Loucy (cell line): ENCODE measurements around the gene RAPGEF2.
"Not testable (repeated sequence)": the region's sequence is repeated elsewhere in the genome, so short reads cannot be mapped to it uniquely, and the experiment has no call there.

Experiments used
- H2AFZ ChIP-seq: fragments of 200-600 bp; sonication (generic); 2 replicates; pipeline ENCODE4 v1.6.0; 2016; ENCODE audit warnings: antibody characterized with exemption, mild to moderate bottlenecking, low read length, moderate library complexity
- H3F3A ChIP-seq: fragments of 200-600 bp; 2 replicates; pipeline ENCODE4 v1.6.0; 2016; ENCODE audit warnings: antibody characterized with exemption, low read depth, mild to moderate bottlenecking
- H3K27me3 ChIP-seq: fragments of 200-600 bp; sonication (generic); 2 replicates; pipeline ENCODE4 v1.6.1; 2014; ENCODE audit warnings: low read length, mild to moderate bottlenecking; ENCODE audit not compliant: insufficient read depth, poor library complexity, severe bottlenecking
- H3K36me3 ChIP-seq: fragments of 200-600 bp; sonication (generic); 2 replicates; pipeline ENCODE4 v1.6.1; 2016; ENCODE audit warnings: low read length; ENCODE audit not compliant: insufficient read depth
- H3K4me1 ChIP-seq: fragments of 200-600 bp; sonication (generic); 2 replicates; pipeline ENCODE4 v1.5.1; 2014; ENCODE audit warnings: low read length, mild to moderate bottlenecking; ENCODE audit not compliant: insufficient read depth, poor library complexity, severe bottlenecking
- H3K4me2 ChIP-seq: fragments of 200-600 bp; sonication (generic); 2 replicates; pipeline ENCODE4 v1.6.0; 2014; ENCODE audit warnings: antibody characterized with exemption, low read length, low read depth, mild to moderate bottlenecking; ENCODE audit not compliant: poor library complexity, severe bottlenecking
- H3K4me3 ChIP-seq: fragments of 200-600 bp; sonication (generic); 2 replicates; pipeline ENCODE4 v1.5.1; 2014; ENCODE audit warnings: low read length, mild to moderate bottlenecking, mixed read lengths; ENCODE audit not compliant: poor library complexity, severe bottlenecking
- H3K79me2 ChIP-seq: fragments of 200-600 bp; sonication (generic); 2 replicates; pipeline ENCODE4 v1.6.1; 2014; ENCODE audit warnings: low read length; ENCODE audit not compliant: insufficient read depth
- H3K9ac ChIP-seq: fragments of 200-600 bp; sonication (generic); 2 replicates; pipeline ENCODE4 v1.6.0; 2014; ENCODE audit warnings: mild to moderate bottlenecking, low read depth, low read length, moderate library complexity; ENCODE audit not compliant: poor library complexity, severe bottlenecking
- H3K9me2 ChIP-seq: fragments of 200-600 bp; sonication (generic); replicated peaks from 2 replicates; pipeline ENCODE4 v1.6.1; 2016; ENCODE audit warnings: low read depth, low read length, mixed read lengths
- H3K9me3 ChIP-seq: fragments of 200-600 bp; sonication (generic); 2 replicates; pipeline ENCODE4 v1.6.1; 2014; ENCODE audit warnings: mild to moderate bottlenecking, antibody characterized with exemption, low read length, low read depth; ENCODE audit not compliant: insufficient read depth
- H4K20me1 ChIP-seq: fragments of 200-600 bp; sonication (generic); 2 replicates; pipeline ENCODE4 v1.6.0; 2014; ENCODE audit warnings: antibody characterized with exemption, low read length, mild to moderate bottlenecking; ENCODE audit not compliant: insufficient read depth, poor library complexity, severe bottlenecking
- EZH2phosphoT487 ChIP-seq: fragments of 200-600 bp; IDR thresholded peaks from 2 replicates; pipeline ENCODE4 v1.6.1; 2018; ENCODE audit warnings: antibody characterized with exemption, mild to moderate bottlenecking, moderate library complexity, borderline replicate concordance
- TF ChIP-seq, protein P1 (sequence below): fragments of 200-600 bp; sonication (generic); conservative IDR thresholded peaks from 2 replicates; pipeline ENCODE4 v1.5.1; 2014; ENCODE audit warnings: mild to moderate bottlenecking, antibody characterized with exemption, low read length

The RAPGEF2 gene

DNA sequence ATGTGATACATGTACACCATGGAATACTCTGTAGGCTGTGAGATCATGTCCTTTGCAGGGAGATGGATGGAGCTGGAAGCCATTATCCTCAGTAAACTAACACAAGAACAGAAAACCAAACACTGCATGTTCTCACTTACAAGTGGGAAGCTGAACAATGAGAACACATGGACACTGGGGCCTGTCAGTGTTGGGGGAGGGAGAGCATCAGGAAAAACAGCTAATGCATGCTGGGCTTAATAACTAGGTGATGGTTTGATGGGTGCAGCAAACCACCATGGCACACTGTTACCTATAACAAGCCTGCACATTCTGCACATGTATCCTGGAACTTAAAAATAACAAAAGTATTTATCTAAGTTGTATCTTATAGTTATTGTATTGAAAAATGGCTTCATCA is 13.8 kb downstream of the RAPGEF2 start:
- Histone ChIP-seq H4K20me1 (peaks cover 13% of the 10 kb centered on the region), H3K4me1 (peaks cover 17% of the 10 kb centered on the region), H3K79me2 (peaks cover 94% of the 10 kb centered on the region)
- not testable (repeated sequence) for H3K9me3 ChIP-seq, H2AFZ ChIP-seq, H3K36me3 ChIP-seq, H3K4me2 ChIP-seq, H3K4me3 ChIP-seq, H3K27me3 ChIP-seq, H3K9ac ChIP-seq, H3K9me2 ChIP-seq, H3F3A ChIP-seq

DNA sequence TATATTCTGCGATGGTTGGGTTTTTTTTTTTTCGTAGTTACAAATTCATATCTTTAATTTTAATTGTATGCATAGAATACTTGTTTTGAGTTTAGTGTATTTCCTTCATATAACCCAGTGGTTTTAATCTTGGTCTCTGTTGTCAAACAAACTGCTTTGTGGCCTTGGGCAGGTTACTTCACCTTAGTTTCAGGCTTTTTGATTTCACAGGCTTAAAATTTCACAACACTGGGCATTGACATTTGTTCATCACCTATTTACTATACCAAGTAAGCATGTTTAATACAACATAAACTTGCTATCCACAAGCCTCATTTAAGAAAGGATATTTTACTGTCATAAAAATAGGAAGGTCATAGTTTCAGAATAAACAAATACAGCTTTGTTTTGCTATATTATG is 14.7 kb downstream of the RAPGEF2 start:
- Histone ChIP-seq H2AFZ (no peak overlapping the region), H3F3A (no peaks in the 10 kb centered on the region), H3K79me2 (peaks cover 91% of the 10 kb centered on the region), H3K27me3 (no peaks in the 10 kb centered on the region), H3K36me3 (peaks cover 6% of the 10 kb centered on the region; the same call in 1 of the 2 replicates), H3K4me3 (no peak overlapping the region), H3K9me3 (no peaks in the 10 kb centered on the region), H3K4me1 (peaks cover 11% of the 10 kb centered on the region), H3K9me2 (no peaks in the 10 kb centered on the region), H3K9ac (no peak overlapping the region), H3K4me2 (peak overlapping the region; percentile 20), H4K20me1 (peaks cover 4% of the 10 kb centered on the region)
- TF ChIP-seq, protein P1, sequence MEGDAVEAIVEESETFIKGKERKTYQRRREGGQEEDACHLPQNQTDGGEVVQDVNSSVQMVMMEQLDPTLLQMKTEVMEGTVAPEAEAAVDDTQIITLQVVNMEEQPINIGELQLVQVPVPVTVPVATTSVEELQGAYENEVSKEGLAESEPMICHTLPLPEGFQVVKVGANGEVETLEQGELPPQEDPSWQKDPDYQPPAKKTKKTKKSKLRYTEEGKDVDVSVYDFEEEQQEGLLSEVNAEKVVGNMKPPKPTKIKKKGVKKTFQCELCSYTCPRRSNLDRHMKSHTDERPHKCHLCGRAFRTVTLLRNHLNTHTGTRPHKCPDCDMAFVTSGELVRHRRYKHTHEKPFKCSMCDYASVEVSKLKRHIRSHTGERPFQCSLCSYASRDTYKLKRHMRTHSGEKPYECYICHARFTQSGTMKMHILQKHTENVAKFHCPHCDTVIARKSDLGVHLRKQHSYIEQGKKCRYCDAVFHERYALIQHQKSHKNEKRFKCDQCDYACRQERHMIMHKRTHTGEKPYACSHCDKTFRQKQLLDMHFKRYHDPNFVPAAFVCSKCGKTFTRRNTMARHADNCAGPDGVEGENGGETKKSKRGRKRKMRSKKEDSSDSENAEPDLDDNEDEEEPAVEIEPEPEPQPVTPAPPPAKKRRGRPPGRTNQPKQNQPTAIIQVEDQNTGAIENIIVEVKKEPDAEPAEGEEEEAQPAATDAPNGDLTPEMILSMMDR, result no peak
- no peak for TF ChIP-seq EZH2phosphoT487

DNA sequence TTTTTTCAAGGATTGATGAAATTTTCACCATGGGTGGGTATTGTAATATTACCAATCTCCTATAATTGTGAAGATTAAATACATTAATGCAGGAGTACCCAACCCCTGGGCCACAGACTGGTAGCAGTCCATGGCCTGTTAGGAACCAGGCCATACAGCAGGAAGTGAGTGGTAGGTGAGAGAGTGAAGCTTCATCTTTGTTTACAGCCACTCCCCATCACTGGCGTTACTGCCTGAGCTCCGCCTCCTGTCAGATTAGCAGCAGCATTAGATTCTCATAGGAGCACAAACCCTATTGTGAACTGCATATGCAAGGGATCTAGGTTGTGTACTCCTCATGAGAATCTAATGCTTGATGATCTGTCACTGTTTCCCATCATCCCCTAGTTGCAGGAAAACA is 15.1 kb downstream of the RAPGEF2 start:
- Histone ChIP-seq H4K20me1 (peaks cover under 1% of the 10 kb centered on the region), H3K79me2 (peaks cover 91% of the 10 kb centered on the region), H3K9ac (no peak overlapping the region), H3K27me3 (no peaks in the 10 kb centered on the region), H2AFZ (no peak overlapping the region), H3K4me3 (no peak overlapping the region), H3K9me2 (no peaks in the 10 kb centered on the region), H3K4me2 (peak overlapping the region; percentile 20), H3K9me3 (no peaks in the 10 kb centered on the region), H3F3A (no peaks in the 10 kb centered on the region), H3K4me1 (peaks cover 11% of the 10 kb centered on the region), H3K36me3 (peaks cover 6% of the 10 kb centered on the region; the same call in 1 of the 2 replicates)
- TF ChIP-seq EZH2phosphoT487, result no peak
- TF ChIP-seq, protein P1, result no peak

DNA sequence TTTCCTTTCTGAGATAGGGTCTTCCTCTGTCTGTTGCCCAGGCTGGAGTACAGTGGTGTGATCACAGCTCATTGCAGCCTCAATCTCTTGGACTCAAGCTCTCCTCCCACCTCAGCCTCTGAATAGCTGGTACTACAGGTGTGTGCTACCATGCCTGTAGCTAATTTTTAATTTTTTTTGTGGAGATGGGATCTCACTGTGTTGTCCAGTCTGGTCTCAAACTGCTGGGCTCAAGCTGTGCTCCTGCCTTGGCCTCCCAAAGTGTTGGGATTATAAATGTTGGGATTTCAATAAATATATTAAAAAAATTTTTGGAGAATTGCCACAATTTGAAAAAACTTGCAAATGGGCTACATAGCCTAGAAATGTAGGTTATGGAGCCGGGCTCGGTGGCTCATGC is 18.5 kb downstream of the RAPGEF2 start:
- no peak for TF ChIP-seq EZH2phosphoT487
- TF ChIP-seq, protein P1, result no peak
- no peaks in the 10 kb centered on the region for H3K9me2 ChIP-seq
- H4K20me1 ChIP-seq, result peaks cover 16% of the 10 kb centered on the region
- H3K4me2 ChIP-seq, result no peak overlapping the region
- peaks cover 19% of the 10 kb centered on the region for H3K4me1 ChIP-seq
- H3K36me3 ChIP-seq, result no peaks in the 10 kb centered on the region
- H3K27me3 ChIP-seq, result no peaks in the 10 kb centered on the region
- H3K79me2 ChIP-seq, result peaks cover 92% of the 10 kb centered on the region
- no peak overlapping the region for H3K4me3 ChIP-seq
- no peak overlapping the region for H2AFZ ChIP-seq
- H3F3A ChIP-seq, result no peaks in the 10 kb centered on the region
- H3K9ac ChIP-seq, result no peak overlapping the region
- H3K9me3 ChIP-seq, result no peaks in the 10 kb centered on the region
